Neural progenitor cell (in vitro differentiated cells): ENCODE results near the gene RHCG. TPM values are rescaled to one million over a fixed set of nuclear protein-coding genes. Genes with fewer than 3 reads are reported as not detected.

ENCODE experiments used
- DNase-seq: peaks from one replicate; pipeline ENCODE4 v3.0.0-alpha.2; 2016; ENCODE audit warnings: low spot score
- H2AFZ ChIP-seq: fragments of 200-600 bp; sonication (generic); replicated peaks from 2 replicates; pipeline ENCODE4 v1.6.1; 2016; ENCODE audit warnings: antibody characterized with exemption
- H3F3A ChIP-seq: fragments of 200-600 bp; sonication (generic); 2 replicates; pipeline ENCODE4 v1.6.1; 2016; ENCODE audit warnings: antibody characterized with exemption, low read depth
- H3K27ac ChIP-seq: fragments of 200-600 bp; sonication (generic); 2 replicates; pipeline ENCODE4 v1.5.1; 2016; ENCODE audit warnings: mild to moderate bottlenecking
- H3K27me3 ChIP-seq: fragments of 200-600 bp; sonication (generic); 2 replicates; pipeline ENCODE4 v1.6.1; 2016; ENCODE audit warnings: mild to moderate bottlenecking, moderate library complexity
- H3K36me3 ChIP-seq: fragments of 200-600 bp; sonication (generic); 2 replicates; pipeline ENCODE4 v1.5.1; 2016
- H3K4me1 ChIP-seq: fragments of 200-600 bp; sonication (generic); 2 replicates; pipeline ENCODE4 v1.6.1; 2016; ENCODE audit warnings: mixed run types
- H3K4me2 ChIP-seq: fragments of 200-600 bp; sonication (generic); 2 replicates; pipeline ENCODE4 v1.6.1; 2016
- H3K4me3 ChIP-seq: fragments of 200-600 bp; sonication (generic); 2 replicates; pipeline ENCODE4 v1.5.1; 2016
- H3K79me2 ChIP-seq: fragments of 200-600 bp; sonication (generic); 2 replicates; pipeline ENCODE4 v1.6.1; 2016; ENCODE audit warnings: low read depth
- H3K9ac ChIP-seq: fragments of 200-600 bp; sonication (generic); 2 replicates; pipeline ENCODE4 v1.6.1; 2016
- H3K9me3 ChIP-seq: fragments of 200-600 bp; sonication (generic); 2 replicates; pipeline ENCODE4 v1.5.1; 2016; ENCODE audit warnings: low read depth
- H4K20me1 ChIP-seq: fragments of 200-600 bp; sonication (generic); 2 replicates; pipeline ENCODE4 v1.6.1; 2016; ENCODE audit warnings: low read depth
- H3K27ac Mint-ChIP-seq: 3 replicates; pipeline ENCODE4 v1.8.0; 2021; ENCODE audit warnings: mixed read lengths
- H3K27me3 Mint-ChIP-seq: 2 replicates; pipeline ENCODE4 v1.8.0; 2022; ENCODE audit warnings: low read depth, mild to moderate bottlenecking, inconsistent platforms, moderate library complexity, mixed read lengths; ENCODE audit not compliant: insufficient read depth
- H3K36me3 Mint-ChIP-seq: 3 replicates; pipeline ENCODE4 v1.8.0; 2021; ENCODE audit warnings: mixed read lengths
- H3K4me1 Mint-ChIP-seq: 3 replicates; pipeline ENCODE4 v1.8.0; 2021; ENCODE audit warnings: mixed read lengths
- H3K4me3 Mint-ChIP-seq: 3 replicates; pipeline ENCODE4 v1.8.0; 2021; ENCODE audit warnings: mild to moderate bottlenecking, moderate library complexity, mixed read lengths
- H3K9me3 Mint-ChIP-seq: 3 replicates; pipeline ENCODE4 v1.8.0; 2020; ENCODE audit warnings: mixed read lengths
- EZH2 ChIP-seq: fragments of 200-600 bp; sonication (generic); IDR thresholded peaks from 2 replicates; pipeline ENCODE4 v1.6.1; 2017; ENCODE audit warnings: antibody characterized with exemption, mild to moderate bottlenecking, moderate library complexity
- EZH2phosphoT487 ChIP-seq: fragments of 200-600 bp; sonication (generic); IDR thresholded peaks from 2 replicates; pipeline ENCODE4 v1.6.1; 2017; ENCODE audit warnings: antibody characterized with exemption
- total RNA-seq: library from RNA; depleted of rRNA; stranded (reverse); fragments of >200 nt; gene quantifications from 2 replicates; pipeline ENCODE4 v1.2.3, GENCODE V29; 2015; ENCODE audit warnings: low replicate concordance
- TF ChIP-seq, protein P1 (sequence below): fragments of 200-600 bp; sonication (generic); IDR thresholded peaks from 2 replicates; pipeline ENCODE4 v1.5.1; 2017; ENCODE audit warnings: antibody characterized with exemption, mild to moderate bottlenecking

The RHCG gene
- total RNA-seq, 1 donor from 2014 or later: not detected

DNA sequence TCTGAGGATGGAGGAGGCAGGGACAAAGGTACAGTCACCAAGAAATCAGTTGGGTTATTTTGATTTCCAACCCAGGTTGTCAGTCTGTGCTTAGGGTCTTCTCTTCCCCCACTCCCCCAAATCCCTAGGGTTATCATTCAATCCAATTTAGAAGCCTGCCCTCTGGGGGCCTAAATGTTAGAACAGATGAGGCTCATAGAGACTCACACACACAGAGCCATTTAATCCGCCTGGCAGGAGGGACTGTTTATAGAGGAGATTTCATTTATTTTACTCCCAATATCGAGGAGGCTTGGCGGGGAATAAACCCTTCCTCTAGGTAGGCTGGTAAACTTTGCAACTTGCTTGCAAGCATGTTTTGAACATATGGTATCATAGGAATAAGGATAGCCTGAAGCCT lies 52.8 kb downstream of the RHCG start:
- Histone ChIP-seq H3K9me3 (no peaks in the 10 kb centered on the region), H3K27ac (no peak overlapping the region), H2AFZ (no peak overlapping the region), H3K9ac (no peak overlapping the region), H3K4me1 (peaks cover 32% of the 10 kb centered on the region), H3K4me2 (peak overlapping the region; percentile 21), H3K27me3 (peaks cover 84% of the 10 kb centered on the region), H3K36me3 (no peaks in the 10 kb centered on the region), H3F3A (peaks cover 23% of the 10 kb centered on the region), H3K4me3 (no peak overlapping the region), H4K20me1 (peaks cover 20% of the 10 kb centered on the region), H3K79me2 (no peaks in the 10 kb centered on the region)
- no peaks in the 10 kb centered on the region for H3K36me3 Mint-ChIP-seq
- TF ChIP-seq EZH2phosphoT487 (no peak), EZH2 (no peak)
- TF ChIP-seq, protein P1, sequence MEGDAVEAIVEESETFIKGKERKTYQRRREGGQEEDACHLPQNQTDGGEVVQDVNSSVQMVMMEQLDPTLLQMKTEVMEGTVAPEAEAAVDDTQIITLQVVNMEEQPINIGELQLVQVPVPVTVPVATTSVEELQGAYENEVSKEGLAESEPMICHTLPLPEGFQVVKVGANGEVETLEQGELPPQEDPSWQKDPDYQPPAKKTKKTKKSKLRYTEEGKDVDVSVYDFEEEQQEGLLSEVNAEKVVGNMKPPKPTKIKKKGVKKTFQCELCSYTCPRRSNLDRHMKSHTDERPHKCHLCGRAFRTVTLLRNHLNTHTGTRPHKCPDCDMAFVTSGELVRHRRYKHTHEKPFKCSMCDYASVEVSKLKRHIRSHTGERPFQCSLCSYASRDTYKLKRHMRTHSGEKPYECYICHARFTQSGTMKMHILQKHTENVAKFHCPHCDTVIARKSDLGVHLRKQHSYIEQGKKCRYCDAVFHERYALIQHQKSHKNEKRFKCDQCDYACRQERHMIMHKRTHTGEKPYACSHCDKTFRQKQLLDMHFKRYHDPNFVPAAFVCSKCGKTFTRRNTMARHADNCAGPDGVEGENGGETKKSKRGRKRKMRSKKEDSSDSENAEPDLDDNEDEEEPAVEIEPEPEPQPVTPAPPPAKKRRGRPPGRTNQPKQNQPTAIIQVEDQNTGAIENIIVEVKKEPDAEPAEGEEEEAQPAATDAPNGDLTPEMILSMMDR: no peak
- no peaks in the 10 kb centered on the region for H3K9me3 Mint-ChIP-seq
- peak; percentile 29 for DNase-seq
- H3K4me3 Mint-ChIP-seq: no peak overlapping the region
- peak overlapping the region; percentile 13 for H3K27ac Mint-ChIP-seq
- H3K27me3 Mint-ChIP-seq: peaks cover 25% of the 10 kb centered on the region
- peaks cover 22% of the 10 kb centered on the region for H3K4me1 Mint-ChIP-seq

DNA sequence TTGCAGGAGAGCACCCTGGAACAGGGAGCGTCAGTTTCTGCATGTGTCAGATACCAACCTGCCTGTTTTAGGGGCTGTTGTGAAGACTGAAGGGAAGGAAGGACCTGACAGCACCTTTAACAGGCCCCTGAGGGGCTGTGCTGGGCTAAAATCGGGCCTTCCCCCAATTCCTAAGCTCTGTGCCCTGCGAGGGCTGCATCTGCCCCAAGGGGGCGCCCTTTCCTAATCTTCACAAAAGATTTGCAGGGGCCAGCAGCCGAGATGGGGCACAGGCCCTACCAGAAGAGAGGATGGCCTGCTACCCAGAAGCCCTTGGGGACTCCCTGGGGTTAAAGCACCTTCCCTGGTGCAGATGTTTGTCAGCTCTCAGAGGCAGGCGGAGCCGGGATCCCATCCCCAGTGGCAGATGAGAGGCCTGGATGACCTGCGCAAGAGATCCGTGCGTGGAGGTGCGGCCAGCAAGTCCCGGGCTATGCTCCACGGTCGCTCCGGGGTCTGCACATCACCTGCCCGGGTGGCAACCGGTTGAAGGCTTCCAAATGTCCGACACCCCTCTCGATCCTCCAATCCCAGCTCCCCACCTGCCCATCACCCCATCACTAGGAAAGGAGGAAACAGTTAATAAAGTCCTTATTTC lies 53.6 kb downstream of the RHCG start:
- Histone ChIP-seq H2AFZ (no peak overlapping the region), H3K4me3 (no peak overlapping the region), H4K20me1 (peaks cover 20% of the 10 kb centered on the region), H3K9me3 (no peaks in the 10 kb centered on the region), H3K27ac (no peak overlapping the region), H3K4me1 (peaks cover 29% of the 10 kb centered on the region), H3K36me3 (no peaks in the 10 kb centered on the region), H3K79me2 (no peaks in the 10 kb centered on the region), H3K4me2 (no peak overlapping the region), H3K9ac (no peak overlapping the region), H3F3A (peaks cover 23% of the 10 kb centered on the region), H3K27me3 (peaks cover 84% of the 10 kb centered on the region)
- H3K27me3 Mint-ChIP-seq: peaks cover 26% of the 10 kb centered on the region
- DNase-seq: peak; percentile 89
- H3K4me1 Mint-ChIP-seq: peaks cover 18% of the 10 kb centered on the region
- no peak overlapping the region for H3K4me3 Mint-ChIP-seq
- no peaks in the 10 kb centered on the region for H3K9me3 Mint-ChIP-seq
- H3K27ac Mint-ChIP-seq: no peak overlapping the region
- H3K36me3 Mint-ChIP-seq: no peaks in the 10 kb centered on the region
- no peak for TF ChIP-seq EZH2
- TF ChIP-seq, protein P1: peak; percentile 91

GRCh38 chr15:89442155-89442554 lies 54.2 kb downstream of the RHCG start:
- H3F3A ChIP-seq: peaks cover 23% of the 10 kb centered on the region
- no peaks in the 10 kb centered on the region for H3K9me3 ChIP-seq
- H3K4me3 ChIP-seq: no peak overlapping the region
- H4K20me1 ChIP-seq: peaks cover 20% of the 10 kb centered on the region
- no peak overlapping the region for H2AFZ ChIP-seq
- H3K4me3 Mint-ChIP-seq: no peak overlapping the region
- H3K4me2 ChIP-seq: no peak overlapping the region
- no peak for DNase-seq
- no peaks in the 10 kb centered on the region for H3K9me3 Mint-ChIP-seq
- H3K4me1 Mint-ChIP-seq: peaks cover 18% of the 10 kb centered on the region
- no peaks in the 10 kb centered on the region for H3K79me2 ChIP-seq
- H3K27ac ChIP-seq: no peak overlapping the region
- no peaks in the 10 kb centered on the region for H3K36me3 ChIP-seq
- TF ChIP-seq, protein P1: no peak
- no peak for TF ChIP-seq EZH2
- no peak for TF ChIP-seq EZH2phosphoT487
- no peaks in the 10 kb centered on the region for H3K36me3 Mint-ChIP-seq
- H3K4me1 ChIP-seq: peaks cover 29% of the 10 kb centered on the region
- H3K27me3 ChIP-seq: peaks cover 84% of the 10 kb centered on the region
- H3K9ac ChIP-seq: no peak overlapping the region
- peaks cover 28% of the 10 kb centered on the region for H3K27me3 Mint-ChIP-seq
- no peak overlapping the region for H3K27ac Mint-ChIP-seq
